ENCODE data around the gene PGAP1.

DNA sequence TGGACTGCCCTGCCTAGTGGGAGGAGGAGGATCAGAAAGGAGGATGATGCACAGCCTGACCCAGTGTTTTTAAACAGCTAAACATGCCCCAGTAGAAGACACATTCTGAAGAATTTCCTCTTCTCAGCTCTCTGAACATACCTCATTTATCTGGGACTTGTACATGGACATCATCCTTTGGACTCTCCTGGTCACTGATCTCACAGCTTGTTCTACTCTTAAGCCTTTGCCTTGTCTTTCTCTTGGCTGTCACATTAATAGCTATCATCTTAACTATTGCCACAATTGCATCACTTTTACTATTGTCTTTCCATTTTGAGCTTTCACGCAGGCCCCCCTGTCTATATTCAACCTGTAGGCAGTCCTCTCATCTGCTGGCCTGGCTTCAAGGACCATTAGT, 42.0 kb upstream of the PGAP1 start:
- TF ChIP-seq, protein P1, sequence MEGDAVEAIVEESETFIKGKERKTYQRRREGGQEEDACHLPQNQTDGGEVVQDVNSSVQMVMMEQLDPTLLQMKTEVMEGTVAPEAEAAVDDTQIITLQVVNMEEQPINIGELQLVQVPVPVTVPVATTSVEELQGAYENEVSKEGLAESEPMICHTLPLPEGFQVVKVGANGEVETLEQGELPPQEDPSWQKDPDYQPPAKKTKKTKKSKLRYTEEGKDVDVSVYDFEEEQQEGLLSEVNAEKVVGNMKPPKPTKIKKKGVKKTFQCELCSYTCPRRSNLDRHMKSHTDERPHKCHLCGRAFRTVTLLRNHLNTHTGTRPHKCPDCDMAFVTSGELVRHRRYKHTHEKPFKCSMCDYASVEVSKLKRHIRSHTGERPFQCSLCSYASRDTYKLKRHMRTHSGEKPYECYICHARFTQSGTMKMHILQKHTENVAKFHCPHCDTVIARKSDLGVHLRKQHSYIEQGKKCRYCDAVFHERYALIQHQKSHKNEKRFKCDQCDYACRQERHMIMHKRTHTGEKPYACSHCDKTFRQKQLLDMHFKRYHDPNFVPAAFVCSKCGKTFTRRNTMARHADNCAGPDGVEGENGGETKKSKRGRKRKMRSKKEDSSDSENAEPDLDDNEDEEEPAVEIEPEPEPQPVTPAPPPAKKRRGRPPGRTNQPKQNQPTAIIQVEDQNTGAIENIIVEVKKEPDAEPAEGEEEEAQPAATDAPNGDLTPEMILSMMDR (conservative IDR thresholded peaks at IDR 0.05) = no peak
- no peak for TF ChIP-seq ZFX (IDR thresholded peaks at IDR 0.05)

Measured in C4-2B (cell line).